Mammary epithelial cell (primary cell): Measurements from ENCODE around the gene FAH.

ENCODE experiments used
- CTCF ChIP-seq, 2 donors: IDR thresholded peaks in 1 of 2; conservative IDR thresholded peaks in 1 of 2; 2 replicates each; pipeline ENCODE4 v1.5.1; 2011 to 2012; ENCODE audit warnings: inconsistent platforms in 2 of 2, low read length in 2 of 2, mild to moderate bottlenecking in 2 of 2, control low read depth in 1 of 2, low read depth in 1 of 2; ENCODE audit not compliant: insufficient read depth in 1 of 2; ENCODE audit errors: extremely low read depth in 1 of 2
- EZH2 ChIP-seq: IDR thresholded peaks from 2 replicates; pipeline ENCODE4 v1.6.1; 2012; ENCODE audit warnings: low read length, inconsistent platforms, borderline replicate concordance

GRCh38 chr15:80169768-80170357 lies 17.1 kb downstream of the FAH start:
- TF ChIP-seq CTCF (conservative IDR thresholded peaks at IDR 0.05 in 1 of 2, IDR thresholded peaks at IDR 0.05 in 1 of 2; ENCODE audit: extremely low read depth in 1 of 2, insufficient read depth in 1 of 2, low read depth in 1 of 2, low read length in 2 of 2), result no peak
- no peak for TF ChIP-seq EZH2
